ENCODE data around the gene PTPRM.

Gene PTPRM

DNA sequence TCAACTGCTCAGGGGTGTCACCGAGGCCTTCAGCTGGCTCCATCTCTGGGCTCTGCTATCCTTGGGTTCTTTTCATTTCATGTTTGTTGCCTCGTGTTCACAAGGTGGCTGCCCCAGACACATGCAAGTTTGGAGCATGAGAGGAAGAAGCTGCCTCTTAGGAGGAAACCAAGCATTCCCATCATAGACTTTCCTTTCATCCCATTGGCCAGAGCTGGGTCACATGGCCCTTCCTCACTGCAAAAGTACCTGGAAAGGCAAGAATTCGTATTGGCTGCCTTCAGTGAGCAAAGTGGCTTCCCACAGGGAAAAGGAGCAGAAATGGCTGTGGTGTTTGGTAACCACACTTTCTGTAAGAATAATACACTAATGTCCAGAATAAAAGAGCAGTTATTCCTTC, 886.4 kb downstream of the PTPRM start:
- no peak for DNase-seq (ENCODE audit: low read depth, low spot score)
- H3K4me3 ChIP-seq (ENCODE audit: low read length): no peak overlapping the region

DNA sequence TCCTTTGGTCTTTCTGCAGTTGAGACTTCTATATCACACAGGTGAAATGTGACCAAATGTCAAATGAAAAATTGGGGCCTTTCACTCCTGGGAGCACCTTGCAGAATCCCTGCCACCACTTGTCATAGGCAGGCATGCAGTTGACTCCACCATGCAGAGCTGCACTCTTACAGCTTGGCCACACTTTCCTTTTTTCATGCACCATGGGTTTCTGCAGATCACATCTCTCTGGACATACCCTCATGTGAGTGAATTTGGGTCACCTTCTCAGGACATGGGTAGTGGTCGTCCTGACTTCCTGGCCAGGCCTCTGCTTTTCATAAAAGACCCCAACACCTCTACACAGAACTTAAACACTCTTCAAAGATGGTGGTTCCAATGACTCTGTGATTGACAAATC, 887.0 kb downstream of the PTPRM start:
- no peak for DNase-seq (ENCODE audit: low read depth, low spot score)
- no peak overlapping the region for H3K4me3 ChIP-seq (ENCODE audit: low read length)

DNA sequence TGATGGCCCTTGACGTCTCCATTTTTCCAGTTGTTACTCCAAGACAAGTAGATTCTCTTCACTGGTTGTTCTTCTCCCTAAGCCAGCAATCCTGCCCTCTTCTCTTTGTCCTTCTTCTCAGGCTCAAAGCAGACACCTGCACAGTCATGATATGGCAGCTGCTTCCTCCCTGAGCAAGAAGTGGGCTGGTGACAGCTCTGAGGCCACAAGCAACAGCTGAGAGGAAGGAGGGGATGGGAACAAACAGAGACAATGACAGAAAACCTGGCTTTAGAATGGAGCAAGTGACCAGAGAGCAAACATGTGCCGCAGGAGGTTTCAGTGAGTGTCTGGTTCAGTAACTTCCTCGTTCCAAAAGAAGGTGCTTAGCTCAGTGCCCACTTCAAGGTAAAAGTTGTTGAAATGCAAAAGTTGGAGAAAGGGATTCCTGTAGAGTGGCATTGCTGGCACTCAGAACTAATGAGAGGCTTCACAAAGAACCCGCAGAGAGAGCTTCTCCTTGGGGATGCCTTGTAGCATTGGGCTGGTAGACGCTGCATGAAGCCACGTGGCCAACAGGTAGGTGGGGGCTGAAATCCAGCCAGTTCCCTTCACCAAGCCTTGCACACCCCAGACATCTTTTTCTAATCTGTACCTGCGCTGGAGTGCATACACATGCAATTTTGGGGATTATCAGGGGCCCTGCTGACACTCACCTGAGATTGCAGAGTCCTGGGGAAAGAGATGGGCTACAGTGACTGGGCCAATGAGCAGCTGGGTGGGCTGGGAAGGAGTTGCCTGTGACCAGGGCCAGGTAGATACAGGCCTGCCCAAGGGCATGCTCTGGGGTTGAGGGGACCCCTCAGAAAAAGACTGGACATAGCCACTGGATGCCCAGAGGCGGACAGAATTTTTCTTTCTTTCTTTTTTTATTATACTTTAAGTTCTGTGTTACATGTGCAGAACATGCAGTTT, 888.8 kb downstream of the PTPRM start:
- no peak overlapping the region for H3K4me3 ChIP-seq (ENCODE audit: low read length)
- no peak for DNase-seq (ENCODE audit: low read depth, low spot score)
